GM13976 (cell line): ENCODE results near the gene CALR3.

Experiments used
- DNase-seq: peaks from one replicate; pipeline ENCODE4 v3.0.0; 2012; ENCODE audit warnings: low spot score
- CTCF ChIP-seq: IDR thresholded peaks from 2 replicates; pipeline ENCODE4 v1.5.1; 2012; ENCODE audit warnings: borderline replicate concordance, mild to moderate bottlenecking; ENCODE audit not compliant: insufficient read depth; ENCODE audit errors: extremely low read depth, missing control alignments, control extremely low read depth
- in situ Hi-C: fragments of 300-500 bp; cut with MboI; formaldehyde crosslinking; loops from one replicate; pipeline ENCODE4 v1.12.0; 2022; ENCODE audit warnings: low sequenced_read_pairs, mixed read lengths, inconsistent platforms; ENCODE audit not compliant: unreplicated experiment

The CALR3 gene

GRCh38 chr19:16540948-16541347 is 45.0 kb upstream of the CALR3 start:
- DNase-seq, result no peak
- TF ChIP-seq CTCF, result no peak
- in situ Hi-C loops, result no loop called here

- in situ Hi-C loops, result no loop called here
- no peak for DNase-seq
- TF ChIP-seq CTCF, result no peak
These were observed 41.1 kb upstream of the CALR3 start for GRCh38 chr19:16537111-16537510.

GRCh38 chr19:16536130-16536529 is 40.2 kb upstream of the CALR3 start:
- in situ Hi-C loops, result no loop called here
- no peak for TF ChIP-seq CTCF
- DNase-seq, result no peak

- no peak for DNase-seq
- TF ChIP-seq CTCF, result no peak
- in situ Hi-C loops, result no loop called here
These were observed 39.4 kb upstream of the CALR3 start for GRCh38 chr19:16535381-16535780.

GRCh38 chr19:16532440-16533234 is 36.7 kb upstream of the CALR3 start:
- no peak for DNase-seq
- in situ Hi-C loops, result no loop called here
- TF ChIP-seq CTCF, result no peak

GRCh38 chr19:16531380-16531669 is 35.4 kb upstream of the CALR3 start:
- TF ChIP-seq CTCF, result no peak
- DNase-seq, result no peak
- in situ Hi-C loops, result no loop called here
